Right renal cortex interstitium (tissue), 3 donors: ENCODE results near the gene CHST8. TPM values are rescaled to one million over a fixed set of nuclear protein-coding genes. Genes with fewer than 3 reads are reported as not detected.

Experiments
- DNase-seq, 3 donors: peaks; one replicate each; pipeline ENCODE4 v3.0.0-alpha.2; 2013; ENCODE audit warnings: low read depth in 3 of 3, low spot score in 2 of 3
- polyA plus RNA-seq, 3 donors: library from polyadenylated mRNA; unstranded; fragments of 120-200 nt; gene quantifications; one replicate each; pipeline ENCODE4 v1.2.1, GENCODE V29; 2013; ENCODE audit not compliant: insufficient read length in 3 of 3

The CHST8 gene
- polyA plus RNA-seq, 3 donors: 0.12 to 0.27 (median 0.24) TPM

DNA sequence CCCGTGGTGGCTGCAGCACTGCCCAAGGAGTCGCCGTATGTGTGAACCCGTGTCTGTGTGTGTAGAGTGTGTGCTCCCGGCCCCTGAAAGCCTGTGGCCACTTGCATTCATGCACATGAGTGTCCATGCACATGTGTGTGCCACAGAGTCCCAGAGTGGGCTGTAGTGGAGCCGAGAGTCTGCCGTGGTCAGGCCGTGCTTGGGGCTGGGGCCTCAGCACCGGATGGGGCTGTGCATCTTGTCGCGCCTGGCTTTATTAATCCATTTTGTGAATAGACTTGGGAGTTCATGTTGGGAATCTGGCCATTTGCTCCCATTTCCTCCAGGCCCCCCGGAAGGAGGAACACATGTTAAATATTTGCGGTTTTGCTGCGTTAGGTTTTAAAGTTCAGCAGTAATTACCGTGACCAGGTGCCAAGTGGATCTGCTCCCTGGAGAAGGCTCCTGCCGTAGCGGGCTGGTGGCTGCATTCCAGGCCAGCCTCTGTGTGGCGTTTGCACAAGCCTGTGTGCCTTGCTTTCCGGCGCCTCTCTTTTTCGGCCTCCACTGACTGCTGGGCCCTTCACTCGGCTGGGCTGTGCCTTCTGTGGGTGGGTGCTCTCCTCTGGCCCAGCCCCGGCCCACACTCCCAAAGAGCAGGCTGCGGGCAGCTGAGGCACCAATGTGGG, 105.7 kb downstream of the CHST8 start:
- DNase-seq: no peak

DNA sequence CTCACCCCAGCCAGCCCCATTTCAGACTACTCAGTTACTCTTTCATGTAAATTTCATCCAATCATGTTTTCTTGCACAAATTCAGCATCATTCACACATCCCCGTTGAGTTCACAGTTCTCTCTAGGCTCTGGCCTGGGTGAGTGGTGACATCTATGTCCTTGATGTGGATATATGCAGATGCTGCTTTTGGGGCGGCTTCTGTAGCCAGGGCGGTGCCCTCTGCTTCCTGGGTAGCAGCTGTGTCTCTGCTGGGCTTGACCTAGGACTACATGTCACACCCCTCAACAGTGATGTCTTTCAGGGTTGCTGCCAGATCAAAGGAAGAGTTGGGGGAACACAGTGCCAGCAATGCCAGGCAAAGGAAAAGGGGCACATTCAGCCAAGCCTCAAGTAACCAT, 106.4 kb downstream of the CHST8 start:
- DNase-seq: no peak

DNA sequence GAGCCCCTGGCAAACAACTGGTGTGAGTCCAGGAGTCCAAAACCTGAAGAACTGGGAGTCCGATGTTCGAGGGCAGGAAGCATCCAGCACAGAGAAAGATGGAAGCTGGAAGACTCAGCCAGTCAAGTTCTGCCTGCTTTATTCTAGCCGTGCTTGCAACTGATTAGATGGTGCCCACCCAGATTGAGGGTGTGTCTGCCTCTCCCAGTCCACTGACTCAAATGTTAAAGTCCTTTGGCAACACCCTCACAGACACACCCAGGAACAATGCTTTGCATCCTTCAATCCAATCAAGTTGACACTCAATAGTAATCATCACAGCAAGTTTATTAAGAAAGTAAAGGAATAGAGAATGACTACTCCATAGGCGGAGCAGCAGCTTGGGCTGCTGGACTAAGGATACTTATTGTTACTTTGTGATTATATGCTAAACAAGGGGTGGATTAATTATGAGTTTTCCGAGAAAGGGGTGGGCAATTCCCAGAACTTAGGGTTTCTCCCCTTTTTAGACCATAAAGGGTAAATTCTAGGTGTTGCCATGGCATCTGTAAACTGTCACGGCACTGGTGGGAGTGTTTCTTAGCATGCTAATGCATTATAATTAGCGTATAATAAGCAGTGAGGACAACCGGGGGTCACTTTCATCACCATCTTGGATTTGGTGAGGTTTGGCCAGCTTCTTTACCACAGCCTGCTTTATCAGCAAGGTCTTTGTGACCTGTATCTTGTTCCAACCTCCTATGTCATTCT, 109.3 kb downstream of the CHST8 start:
- no peak for DNase-seq

DNA sequence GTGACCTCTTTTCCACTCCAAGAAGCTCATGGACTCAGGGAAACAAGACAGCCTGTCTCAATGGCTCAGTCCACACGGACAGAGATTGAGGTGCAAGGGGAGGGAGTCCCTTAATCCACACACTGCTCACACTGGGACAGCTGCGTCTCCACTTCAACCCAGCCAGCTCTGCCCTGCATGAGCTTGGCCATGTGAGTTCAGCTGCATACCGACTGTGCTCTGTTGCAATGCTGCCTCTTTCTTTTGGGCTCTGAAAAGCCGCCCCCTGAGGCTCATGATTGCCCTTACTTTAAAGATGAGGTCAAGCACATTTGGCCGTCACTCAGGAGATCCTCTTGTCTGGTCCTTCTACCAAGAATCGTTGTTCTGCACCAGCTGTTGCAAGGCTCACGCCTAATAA, 110.1 kb downstream of the CHST8 start:
- no peak for DNase-seq

DNA sequence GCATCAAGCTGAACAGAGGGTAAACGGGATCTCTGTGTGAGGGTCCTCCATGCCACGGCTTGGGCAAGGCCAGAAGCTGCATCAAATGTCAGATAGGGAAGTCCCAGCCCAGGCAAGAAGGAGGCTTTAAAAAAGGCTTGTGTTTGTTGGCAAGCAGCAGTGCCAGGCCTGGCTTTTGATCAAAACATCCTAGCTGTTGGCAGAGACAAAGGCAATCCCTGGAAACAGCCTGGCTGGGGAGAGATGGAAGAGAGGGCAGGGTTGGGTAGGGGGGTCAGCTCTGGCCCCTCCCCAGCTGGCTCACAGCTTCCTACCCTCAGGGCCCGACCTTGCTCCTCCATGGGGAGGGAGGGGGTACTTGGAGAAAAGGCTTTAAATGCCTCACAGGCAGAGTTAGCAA, 113.2 kb downstream of the CHST8 start:
- no peak for DNase-seq

DNA sequence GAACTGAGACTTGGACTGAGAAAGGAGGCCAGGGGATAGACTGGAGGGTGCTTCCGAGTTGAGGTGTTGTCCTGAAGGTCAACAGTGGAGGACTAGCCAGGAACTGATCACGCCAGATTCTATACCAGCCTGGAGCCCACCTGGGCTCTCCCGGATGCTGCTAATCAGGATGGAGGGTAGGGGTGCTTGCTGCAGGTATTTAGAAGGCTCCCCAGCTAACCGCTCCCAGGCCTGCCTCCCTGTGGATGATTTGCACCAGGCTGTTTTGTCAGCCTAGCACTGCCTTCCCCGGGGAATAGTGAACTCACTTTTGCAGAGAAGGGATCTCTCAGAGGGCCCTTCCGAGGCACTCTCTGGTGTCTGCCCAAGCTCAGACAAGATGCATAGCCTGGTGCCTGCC, 114.4 kb downstream of the CHST8 start:
- DNase-seq: no peak

DNA sequence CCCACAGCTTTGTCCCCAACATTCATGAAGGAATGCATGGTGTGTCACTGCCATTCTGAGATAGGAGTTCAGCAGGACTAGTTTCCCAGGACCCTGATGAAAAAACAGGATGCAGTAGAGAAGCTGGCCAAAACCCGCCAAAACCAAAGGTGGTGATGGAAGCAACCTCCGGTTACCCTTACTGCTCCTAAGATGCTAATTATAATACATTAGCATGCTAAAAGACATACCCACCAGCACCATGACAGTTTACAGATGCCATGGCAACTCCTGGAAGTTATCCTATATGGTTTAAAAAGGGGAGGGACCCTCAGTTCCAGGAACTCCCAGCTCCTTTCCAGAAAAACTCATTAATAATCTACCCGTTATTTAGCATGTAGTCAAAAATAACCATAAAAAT, 115.0 kb downstream of the CHST8 start:
- no peak for DNase-seq

DNA sequence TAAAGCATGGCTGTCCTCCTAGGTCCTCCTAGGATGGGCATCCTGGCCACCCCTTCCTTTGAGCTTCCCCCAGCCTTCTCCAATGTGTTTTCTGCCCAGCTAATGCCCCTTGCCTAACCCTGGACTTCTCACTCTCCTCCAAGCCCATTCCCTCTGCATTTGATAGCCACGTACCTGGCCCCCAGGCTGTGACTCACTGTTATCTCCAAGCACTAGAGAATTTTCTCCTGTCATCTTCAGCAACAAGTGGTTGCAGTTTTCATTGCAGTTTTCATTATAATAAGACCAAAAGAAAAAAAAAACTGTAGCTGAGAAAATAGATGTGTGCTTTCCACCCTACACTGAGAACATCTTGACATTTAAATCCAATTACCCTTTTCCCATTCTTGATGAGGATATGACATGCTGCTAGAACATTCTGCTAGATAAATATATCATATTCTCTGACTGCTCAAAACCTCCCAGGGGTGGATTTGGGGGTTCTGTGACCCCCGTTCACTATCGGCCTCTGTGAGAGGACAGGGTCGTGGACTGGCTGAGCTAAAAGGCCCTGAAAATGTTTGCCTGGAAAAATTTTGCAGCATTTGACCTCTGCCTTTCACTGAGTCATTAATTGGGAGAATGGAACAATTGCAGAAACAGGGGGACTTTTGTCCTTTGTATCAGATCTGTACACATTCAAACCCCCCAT, 116.1 kb downstream of the CHST8 start:
- no peak for DNase-seq

DNA sequence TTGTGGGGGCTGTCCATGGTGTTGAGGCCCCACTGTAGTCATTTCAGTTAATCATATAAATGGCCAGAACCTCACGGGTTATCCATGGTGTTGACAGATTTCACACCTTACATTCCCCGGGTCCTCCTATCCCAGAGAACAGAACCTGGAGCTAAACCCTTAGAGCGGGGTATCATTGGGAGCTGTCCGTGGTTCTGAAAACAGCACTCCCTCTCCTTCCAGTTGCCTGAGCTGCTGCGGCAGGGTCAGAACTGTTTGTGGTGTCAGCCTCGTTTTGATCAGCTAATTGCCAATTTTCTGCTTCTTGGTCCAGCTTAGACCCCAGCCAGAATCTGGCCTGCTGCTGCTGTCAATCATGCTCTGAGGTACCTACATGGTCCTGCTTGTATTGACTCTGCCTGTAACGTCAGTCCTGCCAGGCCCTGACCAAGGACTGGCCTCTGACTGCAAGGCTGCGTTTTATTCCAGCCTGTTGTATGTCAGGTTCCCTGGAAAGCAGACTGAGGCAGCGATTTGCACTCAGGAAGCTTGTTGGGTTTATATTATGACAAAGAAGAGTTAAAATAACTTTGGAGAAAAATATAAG, 119.2 kb downstream of the CHST8 start:
- DNase-seq: peak; percentile 51 to 68 (median 53)

DNA sequence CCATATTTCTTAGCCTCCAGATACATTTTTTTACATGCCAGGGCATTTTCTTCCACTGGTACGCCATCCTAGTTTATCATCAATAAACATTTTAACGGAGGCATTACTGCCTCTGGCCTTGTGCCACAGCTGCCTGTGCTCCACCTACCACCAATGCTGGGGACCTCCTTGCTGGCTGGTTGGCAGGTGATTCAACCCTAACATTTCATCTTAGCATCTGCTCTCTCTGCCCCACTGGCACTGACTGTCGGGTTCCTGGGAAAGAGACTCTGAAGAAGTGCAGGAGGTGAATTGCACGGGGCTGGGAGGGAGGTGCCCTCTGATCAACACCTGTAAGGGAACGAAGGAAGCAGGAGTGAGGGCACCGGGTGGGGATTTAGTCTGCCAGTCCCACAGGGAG, 123.5 kb downstream of the CHST8 start:
- DNase-seq: no peak

DNA sequence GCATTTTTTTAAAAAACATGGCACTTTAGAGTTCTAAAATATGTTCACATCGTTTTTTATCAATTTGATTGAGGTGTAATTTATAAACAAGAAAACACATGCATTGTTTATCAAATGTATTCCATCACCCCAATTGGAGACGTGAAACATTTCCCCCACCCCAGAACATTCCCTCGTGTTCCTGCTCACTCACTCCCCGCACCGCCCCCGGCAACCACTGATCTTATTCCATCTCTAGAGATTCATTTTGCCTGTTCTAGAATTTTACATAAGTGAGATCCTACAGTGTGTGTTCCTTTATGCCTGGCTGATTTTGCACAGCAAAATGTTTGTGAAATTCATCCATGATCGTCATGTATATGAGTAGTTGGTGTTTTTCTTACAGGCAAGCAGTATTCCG, 124.4 kb downstream of the CHST8 start:
- no peak for DNase-seq

DNA sequence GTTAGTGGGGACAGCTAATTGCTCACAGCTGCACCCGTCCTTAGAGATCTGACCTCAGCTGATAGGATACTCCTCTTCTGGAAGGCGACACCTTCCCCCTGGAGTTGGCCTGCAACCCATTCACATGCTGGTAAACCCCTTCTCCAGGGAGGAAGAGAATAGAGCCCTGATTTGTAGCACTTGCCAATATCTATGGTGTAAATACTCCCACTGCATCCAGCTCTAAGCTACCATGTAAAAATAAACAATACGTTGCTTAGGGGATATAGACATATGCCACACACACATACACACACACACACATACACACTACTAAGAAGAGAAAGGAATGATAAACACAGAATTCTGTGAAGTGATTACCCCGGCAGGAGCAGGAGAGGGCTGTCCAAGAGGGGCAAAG, 125.5 kb downstream of the CHST8 start:
- no peak for DNase-seq

DNA sequence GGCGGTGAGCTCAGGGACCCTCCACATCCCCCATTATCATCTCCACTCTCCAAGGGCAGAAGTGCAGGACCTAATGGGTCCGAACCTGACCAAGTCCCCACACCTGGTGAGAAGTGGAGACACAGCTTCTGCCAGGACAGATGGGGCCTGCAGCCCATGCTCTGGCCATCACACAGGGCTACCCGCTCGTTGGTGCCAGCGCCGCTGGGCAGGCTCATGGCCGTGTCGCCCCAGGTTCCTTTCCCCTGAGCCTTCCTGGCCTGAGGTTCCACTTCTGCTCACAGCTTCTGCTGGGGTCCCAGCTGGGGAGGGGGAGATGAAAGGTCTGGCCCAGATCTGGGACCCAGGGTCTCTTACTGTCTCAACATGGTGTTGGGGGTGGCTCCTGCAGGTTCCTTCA, 126.5 kb downstream of the CHST8 start:
- no peak for DNase-seq

DNA sequence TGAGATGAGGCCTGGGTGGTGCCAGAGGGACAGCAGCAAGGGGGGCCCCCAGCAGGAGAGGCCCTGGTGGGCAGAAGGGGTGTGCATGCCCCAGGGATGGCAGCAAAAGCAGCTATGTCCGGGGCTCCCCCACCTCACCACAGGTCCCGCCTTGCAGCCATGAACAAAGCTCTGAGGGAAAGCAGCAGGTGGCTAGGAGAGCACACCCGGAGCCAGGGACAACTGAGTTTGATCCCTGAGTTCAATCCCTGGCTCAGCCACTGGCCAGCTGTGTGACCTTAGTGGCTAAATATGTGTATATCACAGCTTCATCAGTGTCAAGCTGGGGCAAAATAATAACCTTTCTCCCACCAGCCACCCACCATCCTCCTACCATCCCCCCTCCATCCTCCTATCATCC, 127.3 kb downstream of the CHST8 start:
- no peak for DNase-seq

DNA sequence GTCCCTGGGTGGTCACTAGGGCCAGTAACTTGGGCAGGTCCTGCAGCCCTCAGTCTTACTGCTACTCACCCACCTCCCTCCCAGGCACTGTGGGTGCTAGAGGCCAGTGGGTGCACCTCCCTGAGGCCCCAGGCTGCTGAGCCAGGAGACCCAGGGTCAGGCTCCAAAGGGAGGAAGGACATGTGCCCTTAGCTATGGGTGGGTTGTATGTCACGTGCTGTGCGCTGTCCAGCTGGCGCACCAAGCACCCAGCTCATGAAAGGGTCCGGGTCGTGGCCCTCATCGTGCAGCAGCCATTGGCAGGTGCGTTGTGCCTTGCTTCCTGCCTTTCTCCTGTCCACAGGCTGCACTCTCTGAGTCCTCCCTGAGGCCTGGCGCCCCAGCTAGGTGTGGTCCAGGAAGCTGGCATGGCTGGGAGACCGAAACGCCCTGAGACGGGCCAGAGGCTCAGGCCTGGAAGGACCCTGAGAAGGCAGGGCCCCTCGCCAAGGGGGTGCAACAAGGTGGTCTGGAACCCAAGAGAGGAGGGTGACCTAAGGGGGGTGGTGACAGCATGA, 127.9 kb downstream of the CHST8 start:
- DNase-seq: no peak

DNA sequence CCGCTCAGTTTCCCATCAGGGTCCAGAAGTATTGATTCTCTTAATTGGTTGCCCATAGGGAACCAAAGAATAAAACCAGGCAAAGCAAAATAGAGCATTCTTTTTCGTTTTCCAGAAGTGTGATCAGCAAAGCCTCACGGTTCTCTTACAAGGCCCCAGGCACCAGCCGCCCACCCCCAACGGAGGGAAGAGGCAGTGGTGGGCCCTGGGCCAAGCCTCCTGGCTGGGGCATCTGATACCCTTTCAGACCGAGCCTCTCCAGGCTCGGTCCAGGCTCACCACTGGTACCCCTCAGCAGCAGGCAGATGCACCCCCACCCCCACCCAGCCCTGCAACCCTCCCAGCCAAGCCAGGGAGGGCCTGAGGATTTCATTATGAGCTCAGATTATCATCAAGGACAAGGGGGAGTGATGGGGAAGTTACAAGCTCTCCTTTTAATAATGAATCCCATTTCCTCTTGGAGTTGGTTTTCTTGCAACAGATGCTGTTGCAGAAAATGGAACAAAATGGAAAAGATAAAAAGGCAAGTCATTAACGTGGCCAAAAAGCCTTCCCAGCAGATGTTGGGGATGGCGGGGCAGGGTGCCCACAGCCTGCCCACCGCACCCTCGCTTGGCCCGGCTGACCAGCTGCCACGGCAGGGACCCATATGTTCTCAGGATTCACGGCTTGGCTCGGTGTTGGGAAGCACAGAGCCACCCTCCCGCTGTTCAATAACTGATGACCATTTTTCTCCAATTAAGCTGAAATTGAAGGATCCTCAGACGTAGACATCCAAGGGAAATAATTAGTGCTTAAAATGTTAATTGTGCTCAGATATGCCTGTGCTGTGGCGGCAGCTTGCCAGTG, 129.1 kb downstream of the CHST8 start:
- no peak for DNase-seq

DNA sequence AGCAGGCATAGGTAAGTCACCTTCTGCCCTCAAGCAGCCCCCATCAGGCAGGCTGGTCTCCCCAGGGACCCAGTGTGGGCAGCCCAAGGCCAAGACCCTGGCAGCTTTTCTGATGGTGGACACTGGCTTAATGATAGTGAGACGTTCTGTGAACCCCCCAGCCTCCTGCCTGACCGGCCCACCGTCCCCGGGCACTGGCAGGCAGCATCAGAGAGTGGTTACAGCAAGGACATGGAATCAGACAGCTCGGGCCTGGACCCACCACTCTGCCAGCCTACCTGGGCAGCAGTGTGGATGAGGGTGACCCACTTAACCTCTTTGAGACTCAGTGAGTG, 129.7 kb downstream of the CHST8 start:
- no peak for DNase-seq

DNA sequence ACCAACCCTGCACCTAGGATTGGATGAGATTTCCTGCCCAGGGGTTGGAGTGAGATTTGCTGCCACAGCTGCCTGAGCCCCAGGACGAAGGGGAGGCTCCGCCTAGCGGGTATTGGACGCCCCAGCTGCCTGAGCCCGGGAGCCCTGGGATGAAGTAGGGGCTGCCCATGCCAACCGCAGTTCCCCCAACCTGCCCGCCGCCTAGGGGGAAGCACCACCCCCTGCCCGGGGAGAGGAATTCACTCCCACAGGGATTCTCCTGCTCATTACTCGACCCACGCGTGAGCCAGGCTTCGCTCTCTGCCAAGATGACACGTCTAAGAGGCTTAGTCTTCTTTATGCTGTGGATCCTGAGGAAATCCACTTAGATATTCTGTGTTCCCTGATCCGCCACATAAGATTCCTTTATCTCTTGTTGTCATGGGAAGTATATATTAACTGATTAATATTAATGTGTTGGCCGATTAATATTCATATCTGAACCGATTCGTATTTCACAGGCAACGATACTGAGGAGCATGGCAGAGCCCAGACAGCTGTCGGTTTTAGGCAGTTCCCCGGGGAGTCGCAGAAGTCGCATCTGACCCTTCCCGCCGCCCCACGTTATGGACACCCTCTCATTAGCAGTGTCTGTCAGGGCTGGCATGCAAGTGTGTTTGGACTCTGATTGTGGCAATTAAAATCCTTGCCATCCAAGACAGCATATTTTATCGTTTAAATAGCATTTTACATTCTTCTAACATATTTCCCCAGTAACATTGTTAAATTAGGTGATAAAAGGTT, 130.5 kb downstream of the CHST8 start:
- DNase-seq: no peak

DNA sequence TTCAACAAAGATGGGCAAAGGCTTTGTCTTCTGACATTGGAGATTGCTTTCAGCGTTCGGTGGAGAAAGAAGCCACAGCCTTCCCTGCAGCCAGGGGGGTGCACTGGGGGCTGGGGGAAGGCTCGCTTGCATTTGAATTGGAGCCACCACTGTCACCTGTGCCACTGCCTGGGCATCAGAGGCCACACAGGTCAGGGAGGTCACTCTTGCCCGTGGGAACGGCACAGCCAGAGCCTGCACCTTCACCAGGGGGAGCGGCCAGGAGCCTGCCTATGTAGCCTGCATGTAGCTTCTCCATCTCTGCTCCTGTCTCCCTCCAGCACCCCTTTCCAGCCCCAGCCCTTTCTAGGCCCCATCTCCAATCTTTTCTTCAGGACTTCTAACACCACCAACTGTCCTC, 131.2 kb downstream of the CHST8 start:
- no peak for DNase-seq

DNA sequence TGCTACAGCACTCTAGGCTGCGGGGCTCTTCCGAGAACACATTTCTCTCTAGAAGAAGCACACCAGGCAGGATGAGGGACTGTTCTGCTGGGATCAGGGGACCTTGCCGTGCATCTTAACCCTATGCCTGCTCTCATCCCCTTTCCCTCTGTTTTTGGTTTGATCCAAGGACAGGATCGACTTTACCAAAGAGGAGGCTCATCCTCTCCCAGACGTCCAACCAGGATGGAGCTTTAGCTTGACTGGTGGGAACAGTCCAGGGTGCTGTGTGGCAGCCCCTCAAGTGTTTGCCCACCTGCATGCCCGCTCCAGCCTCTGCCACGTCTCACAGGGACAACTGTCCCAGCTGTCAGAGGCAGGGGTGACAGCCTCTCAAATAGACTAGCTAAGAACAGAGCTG, 132.6 kb downstream of the CHST8 start:
- DNase-seq: no peak
